ENCODE results near the gene IL17RA.

The IL17RA gene

GRCh38 chr22:17083255-17083654 is 1.5 kb upstream of the IL17RA start:
- no peak for DNase-seq (ENCODE audit: low spot score)

- no peak for DNase-seq (ENCODE audit: low spot score)
Observed at GRCh38 chr22:17083811-17084441, 874 bp upstream of the IL17RA start.

GRCh38 chr22:17085277-17086181 is 729 bp downstream of the IL17RA start:
- peak; percentile 69 for DNase-seq (ENCODE audit: low spot score)

DNA sequence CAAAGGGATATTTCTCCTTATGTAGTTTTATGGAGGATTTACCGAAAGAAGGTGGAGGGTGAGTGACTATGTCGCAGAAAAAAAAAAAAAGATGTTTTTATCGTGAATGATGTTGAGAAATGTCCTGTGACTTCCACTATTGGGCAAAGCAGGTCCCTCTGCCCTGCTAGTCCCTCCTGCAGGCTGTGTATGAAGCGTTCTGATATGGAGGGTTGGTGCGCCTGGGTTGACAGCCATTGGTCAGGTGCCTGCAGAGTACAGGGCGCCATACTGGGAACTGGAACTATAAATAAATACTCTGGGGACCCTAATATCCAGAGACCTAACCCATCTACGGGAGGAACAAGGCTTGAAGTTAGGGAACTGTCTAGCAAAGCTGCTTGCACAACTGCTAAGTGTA is 1.5 kb downstream of the IL17RA start:
- no peak for DNase-seq (ENCODE audit: low spot score)

DNA sequence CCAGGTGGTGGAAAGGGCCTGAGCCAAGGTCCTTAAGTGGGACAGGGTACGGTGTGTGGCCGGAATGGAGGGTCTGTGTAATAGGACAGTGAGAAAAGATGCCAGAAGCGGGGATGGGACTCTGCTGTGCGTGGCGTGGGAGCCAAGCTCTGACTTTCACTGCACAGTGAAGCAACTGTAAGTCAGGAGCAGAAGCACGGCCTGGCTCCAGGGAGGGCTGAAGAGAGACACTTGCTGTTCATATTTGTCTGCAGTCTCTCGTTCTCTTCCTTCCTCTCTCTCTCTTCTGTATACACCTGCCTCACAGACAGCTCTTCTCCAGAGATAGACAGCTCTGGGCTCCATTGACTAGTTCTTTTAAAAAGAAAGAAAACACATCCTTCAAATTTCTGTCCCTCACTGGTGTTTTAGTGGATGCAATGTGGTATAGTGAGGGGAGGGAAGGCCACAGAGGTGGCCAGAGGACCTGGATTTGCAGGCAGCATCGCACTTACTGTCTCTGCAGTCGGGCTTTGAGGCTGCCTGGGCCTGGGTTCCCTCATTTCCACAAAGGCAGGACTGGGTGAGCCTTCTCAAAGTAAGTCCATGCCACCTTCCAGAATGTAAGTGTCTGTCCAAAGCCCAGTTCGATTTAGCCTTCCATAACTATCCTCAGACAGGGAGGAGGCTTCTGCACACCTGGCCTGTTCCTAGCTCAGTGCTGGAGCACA is 2.1 kb downstream of the IL17RA start:
- no peak for DNase-seq (ENCODE audit: low spot score)

- no peak for DNase-seq (ENCODE audit: low spot score)
Observed at GRCh38 chr22:17087498-17088131, 2.8 kb downstream of the IL17RA start.

DNA sequence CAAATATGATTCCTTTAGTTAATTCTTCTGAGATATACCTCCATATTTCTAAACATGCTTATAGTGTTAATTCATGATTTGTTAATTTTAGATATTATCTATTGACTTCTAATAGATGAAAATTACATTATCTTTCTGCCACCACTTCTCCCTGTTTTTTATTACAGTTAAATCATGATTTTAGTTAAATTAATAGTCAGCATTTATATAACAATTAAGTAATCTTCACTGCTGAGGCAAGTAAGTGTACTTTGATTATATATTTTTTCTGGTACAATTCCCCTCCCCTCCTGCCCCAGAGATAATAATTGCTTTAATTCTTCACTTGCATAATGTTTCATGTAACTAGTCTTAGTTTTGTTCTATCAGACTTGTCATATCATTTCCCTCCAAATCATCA is 5.8 kb downstream of the IL17RA start:
- no peak for DNase-seq (ENCODE audit: low spot score)

DNA sequence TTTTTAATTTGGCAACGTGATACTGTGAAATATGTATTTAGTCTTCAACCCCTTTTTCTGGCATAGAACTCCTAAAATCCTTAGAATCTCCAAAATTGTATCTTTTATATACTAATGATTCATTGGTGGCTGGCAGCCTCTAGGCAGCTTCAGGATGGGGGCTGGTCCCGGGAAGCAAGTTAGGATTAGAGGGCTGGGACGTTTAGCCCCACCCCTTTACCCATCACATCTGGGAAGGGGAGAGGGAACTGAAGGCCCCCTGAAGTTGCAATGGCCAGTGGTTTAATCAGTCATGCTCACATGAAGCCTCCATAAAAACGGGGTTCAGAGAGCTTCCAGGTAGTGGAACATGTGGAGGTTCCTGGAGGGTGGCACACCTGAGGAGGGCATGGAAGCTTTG is 7.1 kb downstream of the IL17RA start:
- no peak for DNase-seq (ENCODE audit: low spot score)

DNA sequence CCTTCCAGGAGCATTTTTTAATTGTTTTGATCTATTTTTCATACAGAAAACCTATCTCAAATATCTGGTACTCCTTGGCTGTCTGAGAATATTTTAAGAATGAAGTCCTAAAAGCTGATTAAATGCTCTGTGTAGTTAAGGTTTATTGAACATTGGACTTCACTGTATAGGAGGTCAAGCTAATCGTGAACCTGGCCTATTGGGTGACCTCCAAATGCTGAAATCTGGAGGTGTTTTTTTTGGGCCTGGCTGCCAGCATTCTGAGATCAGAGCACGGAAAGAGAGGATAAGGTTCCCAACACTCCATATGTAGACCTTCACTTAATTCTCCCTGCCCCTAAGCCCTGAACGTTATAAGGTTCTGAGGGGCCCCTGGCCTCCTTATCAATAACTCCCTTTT is 8.3 kb downstream of the IL17RA start:
- DNase-seq (ENCODE audit: low spot score), result no peak

DNA sequence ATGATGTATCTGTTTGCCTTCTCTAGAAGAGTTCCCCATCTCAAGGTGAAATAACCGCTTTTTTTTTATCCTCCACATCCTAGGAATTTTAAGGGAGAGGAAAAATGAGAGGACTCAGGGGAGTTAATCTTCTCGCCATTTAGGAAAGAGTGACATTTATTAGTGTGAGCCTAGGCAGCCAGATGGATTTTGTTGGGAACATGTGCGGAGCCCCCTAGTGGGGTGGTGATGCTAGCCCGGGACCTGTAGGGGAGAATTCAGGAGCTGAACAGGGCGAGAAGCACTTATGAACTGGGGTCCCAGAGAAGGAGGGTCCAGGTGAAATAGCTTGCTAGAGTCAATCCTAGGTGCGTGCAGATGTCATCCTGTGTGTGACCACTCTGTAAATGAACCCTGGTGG is 10.7 kb downstream of the IL17RA start:
- peak; percentile 12 for DNase-seq (ENCODE audit: low spot score)

GRCh38 chr22:17096071-17096470 is 11.3 kb downstream of the IL17RA start:
- DNase-seq (ENCODE audit: low spot score), result no peak

GRCh38 chr22:17097062-17097461 is 12.3 kb downstream of the IL17RA start:
- peak; percentile 2 for DNase-seq (ENCODE audit: low spot score)

DNA sequence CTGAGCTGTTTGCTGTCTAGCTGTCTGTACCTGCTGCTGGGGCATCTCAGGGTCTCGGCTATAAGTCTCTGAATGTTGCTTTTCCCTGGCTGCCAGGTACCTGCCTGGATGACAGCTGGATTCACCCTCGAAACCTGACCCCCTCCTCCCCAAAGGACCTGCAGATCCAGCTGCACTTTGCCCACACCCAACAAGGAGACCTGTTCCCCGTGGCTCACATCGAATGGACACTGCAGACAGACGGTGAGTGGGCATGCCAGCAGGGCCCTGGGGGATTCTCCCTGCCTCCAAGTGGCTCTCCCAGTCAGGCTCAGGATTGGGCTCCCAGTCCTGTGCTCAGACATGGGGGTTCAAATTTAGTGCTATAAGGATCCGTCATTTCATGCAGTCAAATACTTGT is 12.9 kb downstream of the IL17RA start:
- peak; percentile 2 for DNase-seq (ENCODE audit: low spot score)

DNA sequence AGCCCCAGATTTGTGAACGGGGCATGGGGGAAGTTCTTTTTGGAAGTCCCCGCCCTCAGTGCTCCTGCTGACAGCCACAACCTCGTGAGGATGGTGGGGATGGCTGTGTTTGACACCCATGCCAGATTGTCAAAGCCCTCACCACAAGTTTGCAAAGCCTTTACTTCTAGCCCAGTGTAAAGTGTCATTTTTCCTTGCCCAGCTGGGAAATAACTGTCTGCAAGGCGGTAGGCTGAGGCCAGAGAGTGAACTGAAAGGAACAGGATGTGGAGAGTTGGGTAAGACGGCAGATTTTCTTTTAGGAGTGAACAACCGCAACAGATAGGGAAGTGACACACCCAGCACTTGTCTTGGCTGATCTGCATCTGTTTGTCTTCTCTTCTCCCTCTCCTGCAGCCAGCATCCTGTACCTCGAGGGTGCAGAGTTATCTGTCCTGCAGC is 13.6 kb downstream of the IL17RA start:
- no peak for DNase-seq (ENCODE audit: low spot score)

- DNase-seq (ENCODE audit: low spot score), result no peak
Observed at GRCh38 chr22:17100621-17101020, 15.8 kb downstream of the IL17RA start.

DNA sequence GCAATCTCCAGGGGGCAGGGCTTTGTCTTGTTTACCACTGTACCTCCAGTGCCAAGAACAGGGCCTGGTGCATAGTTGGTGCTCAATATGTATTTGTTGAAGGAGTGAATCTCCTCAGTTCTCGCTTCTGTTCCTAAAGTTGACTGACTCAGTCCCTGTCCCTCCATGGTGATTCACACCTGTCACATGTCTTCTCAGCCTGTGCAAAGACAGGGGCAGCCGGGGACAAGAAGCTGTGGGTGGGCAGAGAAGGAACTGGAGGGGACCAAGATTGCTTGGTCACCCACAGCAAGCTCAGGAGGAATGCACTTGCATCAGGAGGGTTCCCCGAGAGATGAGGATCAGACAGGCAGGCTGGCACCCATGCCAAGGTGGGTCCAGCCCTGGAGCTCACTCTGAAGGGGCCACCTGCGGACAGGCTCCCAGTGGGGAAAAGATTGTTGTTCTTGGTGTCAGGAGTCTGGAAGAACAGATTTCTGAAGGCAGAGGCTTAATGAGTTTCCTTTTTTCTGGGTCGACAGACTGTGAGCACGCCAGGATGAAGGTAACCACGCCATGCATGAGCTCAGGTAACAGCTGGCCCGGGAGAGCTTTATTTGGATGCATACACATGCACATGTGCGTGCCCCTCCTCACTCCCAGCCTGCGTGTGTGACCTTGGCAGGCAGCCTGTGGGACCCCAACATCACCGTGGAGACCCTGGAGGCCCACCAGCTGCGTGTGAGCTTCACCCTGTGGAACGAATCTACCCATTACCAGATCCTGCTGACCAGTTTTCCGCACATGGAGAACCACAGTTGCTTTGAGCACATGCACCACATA is 16.9 kb downstream of the IL17RA start:
- DNase-seq (ENCODE audit: low spot score), result no peak

GRCh38 chr22:17102297-17102667 is 17.5 kb downstream of the IL17RA start:
- no peak for DNase-seq (ENCODE audit: low spot score)

DNA sequence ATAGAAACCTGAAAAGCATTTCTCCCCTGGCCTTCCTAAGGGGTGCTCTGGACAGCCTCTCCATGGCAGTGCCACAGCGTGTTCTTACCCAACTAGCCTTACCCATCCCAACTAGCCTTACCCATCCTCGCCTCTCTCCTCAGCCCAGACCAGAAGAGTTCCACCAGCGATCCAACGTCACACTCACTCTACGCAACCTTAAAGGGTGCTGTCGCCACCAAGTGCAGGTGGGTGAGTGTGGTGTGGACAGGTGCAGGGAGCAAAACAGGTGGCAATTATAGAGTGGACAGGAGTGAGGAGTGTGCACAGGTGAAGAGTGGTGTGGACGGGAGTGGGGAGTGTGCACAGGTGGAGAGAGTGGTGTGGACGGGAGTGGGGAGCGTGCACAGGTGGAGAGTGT is 18.6 kb downstream of the IL17RA start:
- no peak for DNase-seq (ENCODE audit: low spot score)

- no peak for DNase-seq (ENCODE audit: low spot score)
Observed at GRCh38 chr22:17104336-17104935, 19.6 kb downstream of the IL17RA start.

GRCh38 chr22:17105143-17106129 is 20.6 kb downstream of the IL17RA start:
- no peak for DNase-seq (ENCODE audit: low spot score)

Data from GM03348 (cell line).